Ovary (tissue), 9 donors: ENCODE measurements around the gene ZNF672. TPM values are rescaled to one million over a fixed set of nuclear protein-coding genes. Genes with fewer than 3 reads are reported as not detected.

Source experiments
- DNase-seq, 5 donors: peaks; one replicate each; pipeline ENCODE4 v3.0.0-alpha.2; 2019 to 2020
- H3K27ac ChIP-seq, 2 donors: fragments of 200-600 bp; one replicate each; pipeline versions ENCODE4 v1.5.1 to v1.8.0; 2019 to 2022
- H3K27me3 ChIP-seq: fragments of 200-600 bp; one replicate; pipeline ENCODE4 v1.8.0; 2022
- H3K36me3 ChIP-seq: fragments of 200-600 bp; sonication (generic); one replicate; pipeline ENCODE4 v1.5.1; 2019
- H3K4me1 ChIP-seq: one replicate; pipeline ENCODE4 v1.8.1; 2013; ENCODE audit warnings: mild to moderate bottlenecking, moderate library complexity; ENCODE audit not compliant: insufficient read depth
- H3K4me3 ChIP-seq: fragments of 200-600 bp; sonication (generic); one replicate; pipeline ENCODE4 v1.5.1; 2017
- H3K9me3 ChIP-seq, 2 donors: fragments of 200-600 bp in 1 of 2; sonication (generic) in 1 of 2; one replicate each; pipeline versions ENCODE4 v1.5.1 to v1.8.1; 2013 to 2019; ENCODE audit warnings: mild to moderate bottlenecking in 1 of 2, moderate library complexity in 1 of 2
- CTCF ChIP-seq, 3 donors: fragments of 450-650 bp in 2 of 3; fragments of 200-600 bp in 1 of 3; IDR thresholded peaks; one replicate each; pipeline versions ENCODE4 v1.5.1 to v1.8.0; 2016 to 2022; ENCODE audit warnings: antibody characterized with exemption in 3 of 3, mild to moderate bottlenecking in 1 of 3
- EP300 ChIP-seq: sonication (generic); formaldehyde crosslinking; IDR thresholded peaks from one replicate; pipeline ENCODE4 v1.6.1; 2017; ENCODE audit warnings: antibody characterized with exemption
- POLR2A ChIP-seq: fragments of 450-650 bp; IDR thresholded peaks from one replicate; pipeline ENCODE4 v1.6.1; 2017; ENCODE audit warnings: antibody characterized with exemption, mild to moderate bottlenecking, moderate library complexity
- WGBS, 3 donors: extraction: QIAGEN DNeasy Blood & Tissue Kit in 1 of 3; methylation state at CpG; one replicate each; pipeline versions ENCODE4 v1.1.5 to v1.1.7; 2013 to 2017; 5-methylcytosine and 5-hydroxymethylcytosine counted together
- intact Hi-C, 4 donors: fragments of 100-400 bp; cut with DNase I; formaldehyde crosslinking; loops; one replicate each; pipeline versions ENCODE4 v1.11.0 to v1.15.1; 2022 to 2023
- polyA plus RNA-seq, 2 donors: library from polyadenylated mRNA; stranded (reverse); fragments of 200-250 nt in 1 of 2; fragments of 350-450 nt in 1 of 2; fragmentation: Illumina TruSeq in 1 of 2; extraction: RNeasy Lipid Tissue Mini Kit (QIAGEN cat#74804) in 1 of 2; gene quantifications; one replicate each; pipeline ENCODE4 v1.2.3, GENCODE V29; 2013 to 2014
- total RNA-seq, 7 donors: library from RNA; depleted of rRNA in 2 of 7; stranded (reverse); fragments of >200 nt in 2 of 7; fragmentation: NEBNext Ultra II Directional in 3 of 7; extraction: Animal tissue kit (Norgen Biotek cat#: 25700) in 3 of 7; gene quantifications; one replicate each; pipeline versions ENCODE4 v1.1.0 to v1.2.4, GENCODE V29; 2016 to 2023
- donor health status: DM: no; HTN: no; CAD: no; lungs with moderate emphysema.
- donor health status: DM: no; HTN: no; CAD: no.
- donor health status: Bipolar disorder and iron deficiency.
- donor health status: DM: yes; HTN: yes; CAD: no.
- donor health status: DM: no; HTN: no; CAD: no.
- donor health status: DM: yes; HTN: yes; CAD: no.

Gene ZNF672
- total and polyA plus RNA-seq, 9 donors, result 7.3 to 29.5 (median 20.9) TPM

- intact Hi-C loops, result no loop called here
- no peak for TF ChIP-seq CTCF (IDR thresholded peaks at IDR 0.05)
- Histone ChIP-seq H3K27me3 (no peaks in the 10 kb centered on the region), H3K4me1 (peaks cover 24% of the 10 kb centered on the region), H3K4me3 (no peak overlapping the region), H3K27ac (no peak overlapping the region), H3K9me3 (no peaks in the 10 kb centered on the region), H3K36me3 (no peaks in the 10 kb centered on the region)
- no peak for DNase-seq
- WGBS, 3 donors, result 23 to 49% (median 38%) methylated on average over 3 of the region's 3 CpGs
Observed at GRCh38 chr1:248821101-248821500, 16.9 kb upstream of the ZNF672 start.

GRCh38 chr1:248821641-248822040 is 16.4 kb upstream of the ZNF672 start:
- H3K27ac ChIP-seq, result no peak overlapping the region
- intact Hi-C loops, result loop anchor here in 1 of 4 donors (2.0 kb wide), 1 partner anchor 23 kb away; no protein-coding TSS in a partner anchor
- no peak for DNase-seq
- H3K36me3 ChIP-seq, result no peaks in the 10 kb centered on the region
- no peaks in the 10 kb centered on the region for H3K9me3 ChIP-seq
- WGBS, 3 donors, result 90 to 95% (median 90%) methylated on average over 7 of the region's 7 CpGs
- H3K4me3 ChIP-seq, result no peak overlapping the region
- no peak for TF ChIP-seq CTCF (IDR thresholded peaks at IDR 0.05)
- TF ChIP-seq POLR2A, result no peak
- no peak for TF ChIP-seq EP300
- peaks cover 24% of the 10 kb centered on the region for H3K4me1 ChIP-seq
- H3K27me3 ChIP-seq, result no peaks in the 10 kb centered on the region

- intact Hi-C loops, result loop anchor here in 1 of 4 donors (2.0 kb wide), 1 partner anchor 22 kb away; no protein-coding TSS in a partner anchor
- Histone ChIP-seq H3K4me3 (no peak overlapping the region), H3K9me3 (no peaks in the 10 kb centered on the region), H3K27me3 (no peaks in the 10 kb centered on the region), H3K27ac (no peak overlapping the region), H3K36me3 (no peaks in the 10 kb centered on the region), H3K4me1 (peaks cover 24% of the 10 kb centered on the region)
- 79 to 84% (median 83%) methylated on average over 15 of the region's 15 CpGs for WGBS, 3 donors
- TF ChIP-seq CTCF (IDR thresholded peaks at IDR 0.05) (no peak), POLR2A (no peak), EP300 (no peak)
- no peak for DNase-seq
Observed at GRCh38 chr1:248822148-248823032, 15.6 kb upstream of the ZNF672 start.

- no peak overlapping the region for H3K4me3 ChIP-seq
- WGBS, 3 donors, result 88 to 89% (median 88%) methylated on average over 2 of the region's 2 CpGs
Observed at GRCh38 chr1:248823517-248824001, 14.5 kb upstream of the ZNF672 start.

More at GRCh38 chr1:248823517-248824001, 14.5 kb upstream of the ZNF672 start:
- Histone ChIP-seq H3K27me3 (no peaks in the 10 kb centered on the region), H3K36me3 (no peaks in the 10 kb centered on the region), H3K27ac (no peak overlapping the region), H3K9me3 (no peaks in the 10 kb centered on the region), H3K4me1 (peaks cover 24% of the 10 kb centered on the region)
- TF ChIP-seq POLR2A (no peak), CTCF (IDR thresholded peaks at IDR 0.05) (no peak), EP300 (no peak)
- intact Hi-C loops, result loop anchor here in 1 of 4 donors (2.0 kb wide), 1 partner anchor 21 kb away; no protein-coding TSS in a partner anchor
- DNase-seq, result no peak
